Keratinocyte (primary cell): ENCODE data around the gene IGF1R. TPM values are rescaled to one million over a fixed set of nuclear protein-coding genes. Genes with fewer than 3 reads are reported as not detected.

ENCODE experiments used
- DNase-seq: peaks from one replicate; pipeline ENCODE4 v3.0.0-alpha.2; 2011; ENCODE audit warnings: low read depth, missing footprints, low spot score
- FAIRE-seq: peaks from 2 replicates; lab custom pipeline; 2011; peaks lifted over from hg19 to GRCh38; lab: Jason Lieb, UNC
- H2AFZ ChIP-seq: 2 replicates; pipeline ENCODE4 v1.6.0; 2012; ENCODE audit warnings: low read length, control low read depth, inconsistent platforms; ENCODE audit not compliant: control insufficient read depth
- H3K27ac ChIP-seq: 2 replicates; pipeline ENCODE4 v1.5.1; 2011; ENCODE audit warnings: low read length; ENCODE audit not compliant: control insufficient read depth, insufficient read depth
- H3K27me3 ChIP-seq: 3 replicates; pipeline ENCODE4 v1.6.0; 2011; ENCODE audit warnings: low read length; ENCODE audit not compliant: control insufficient read depth, insufficient read depth; ENCODE audit errors: extremely low read depth
- H3K36me3 ChIP-seq, 2 experiments: 2 replicates in 1 of 2; 3 replicates in 1 of 2; pipeline ENCODE4 v1.5.1; 2011; ENCODE audit warnings: low read length in 2 of 2, mild to moderate bottlenecking in 1 of 2; ENCODE audit not compliant: control insufficient read depth in 2 of 2, insufficient read depth in 2 of 2; ENCODE audit errors: extremely low read depth in 1 of 2
- H3K4me1 ChIP-seq: 3 replicates; pipeline ENCODE4 v1.5.1; 2011; ENCODE audit warnings: low read length; ENCODE audit not compliant: control insufficient read depth, insufficient read depth; ENCODE audit errors: extremely low read depth
- H3K4me2 ChIP-seq: 3 replicates; pipeline ENCODE4 v1.6.0; 2011; ENCODE audit warnings: low read depth, low read length; ENCODE audit not compliant: control insufficient read depth, insufficient read depth; ENCODE audit errors: extremely low read depth
- H3K4me3 ChIP-seq, 3 experiments: fragments of 200-600 bp in 1 of 3; sonication (generic) in 1 of 3; 2 replicates in 2 of 3; 3 replicates in 1 of 3; pipeline ENCODE4 v1.5.1; 2011 to 2016; ENCODE audit warnings: low read length in 3 of 3, mild to moderate bottlenecking in 3 of 3, control low read depth in 2 of 3, inconsistent platforms in 1 of 3, low read depth in 1 of 3, mixed read lengths in 1 of 3, mixed run types in 1 of 3, moderate library complexity in 1 of 3; ENCODE audit not compliant: control insufficient read depth in 2 of 3, insufficient read depth in 2 of 3; ENCODE audit errors: extremely low read depth in 1 of 3
- H3K79me2 ChIP-seq: 2 replicates; pipeline ENCODE4 v1.6.0; 2012; ENCODE audit warnings: low read length; ENCODE audit not compliant: control insufficient read depth, insufficient read depth
- H3K9ac ChIP-seq: 3 replicates; pipeline ENCODE4 v1.6.0; 2011; ENCODE audit warnings: low read length; ENCODE audit not compliant: control insufficient read depth, insufficient read depth; ENCODE audit errors: extremely low read depth
- H3K9me1 ChIP-seq: 3 replicates; pipeline ENCODE4 v1.6.0; 2011; ENCODE audit warnings: low read length; ENCODE audit not compliant: control insufficient read depth, insufficient read depth; ENCODE audit errors: extremely low read depth
- H3K9me3 ChIP-seq: 2 replicates; pipeline ENCODE4 v1.5.1; 2012; ENCODE audit warnings: low read depth, low read length; ENCODE audit not compliant: control insufficient read depth
- H4K20me1 ChIP-seq: 3 replicates; pipeline ENCODE4 v1.6.0; 2011; ENCODE audit warnings: low read length; ENCODE audit not compliant: control insufficient read depth, insufficient read depth; ENCODE audit errors: extremely low read depth
- CTCF ChIP-seq, 3 experiments: IDR thresholded peaks in 1 of 3; conservative IDR thresholded peaks in 1 of 3; optimal IDR thresholded peaks in 1 of 3; 2 replicates in 2 of 3; 3 replicates in 1 of 3; pipeline versions ENCODE3 to v1.5.1; 2011; ENCODE audit warnings: low read length in 3 of 3, mild to moderate bottlenecking in 3 of 3, moderate library complexity in 2 of 3, control low read depth in 1 of 3, inconsistent platforms in 1 of 3; ENCODE audit not compliant: insufficient read depth in 2 of 3; ENCODE audit errors: extremely low read depth in 1 of 3
- EZH2 ChIP-seq: IDR thresholded peaks from one replicate; pipeline ENCODE4 v1.6.1; 2012; ENCODE audit warnings: inconsistent platforms, mild to moderate bottlenecking, low read length, moderate library complexity
- dilution Hi-C: fragments of 300-500 bp; cut with MboI; formaldehyde crosslinking; loops from one replicate; pipeline ENCODE4 v1.7.0; 2020; ENCODE audit warnings: low sequenced_read_pairs; ENCODE audit not compliant: extremely low pct_ligation_motif_present
- polyA plus RNA-seq, 5 experiments: library from polyadenylated mRNA; depleted of rRNA in 3 of 5; stranded (reverse) in 3 of 5; stranded (forward) in 1 of 5; unstranded in 1 of 5; fragments of >200 nt; gene quantifications; 1 replicate in 1 of 5; 2 replicates in 3 of 5; 3 replicates in 1 of 5; pipeline versions ENCODE4 v1.2.1 to v1.2.3, GENCODE V29; 2011 to 2012; ENCODE audit warnings: missing spikeins in 2 of 5, low read depth in 1 of 5, low replicate concordance in 1 of 5

IGF1R gene
- polyA plus RNA-seq, 1 donor (not counting 4 experiments of a cell fraction or from before 2014, with no cell fraction given), result 14.5 TPM

- no peaks in the 10 kb centered on the region for H3K27me3 ChIP-seq
- no peaks in the 10 kb centered on the region for H3K9me1 ChIP-seq
- H3K9ac ChIP-seq, result no peak overlapping the region
- no peak for TF ChIP-seq EZH2
- no peak for FAIRE-seq
- DNase-seq, result no peak
- H4K20me1 ChIP-seq, result no peaks in the 10 kb centered on the region
- no peak overlapping the region for H3K27ac ChIP-seq
- peaks cover 25 to 27% of the 10 kb centered on the region in 2 experiments for H3K36me3 ChIP-seq
- peaks cover 16% of the 10 kb centered on the region for H3K79me2 ChIP-seq
- no peaks in the 10 kb centered on the region for H3K9me3 ChIP-seq
- peaks cover 45% of the 10 kb centered on the region for H3K4me1 ChIP-seq
- dilution Hi-C loops, result no loop called here
- no peak overlapping the region for H3K4me2 ChIP-seq
- H2AFZ ChIP-seq, result no peak overlapping the region
- H3K4me3 ChIP-seq, result no peak overlapping the region
These were observed 259.7 kb downstream of the IGF1R start for GRCh38 chr15:98907927-98908471.

GRCh38 chr15:98909968-98910885, 261.9 kb downstream of the IGF1R start:
- Histone ChIP-seq H3K27me3 (no peaks in the 10 kb centered on the region), H3K4me1 (peaks cover 36% of the 10 kb centered on the region), H3K4me2 (no peak overlapping the region), H3K36me3 (peaks cover 27 to 34% of the 10 kb centered on the region in 2 experiments), H3K79me2 (peaks cover 13% of the 10 kb centered on the region), H3K9me3 (no peaks in the 10 kb centered on the region), H3K9me1 (no peaks in the 10 kb centered on the region), H2AFZ (no peak overlapping the region), H3K9ac (no peak overlapping the region), H4K20me1 (no peaks in the 10 kb centered on the region), H3K27ac (no peak overlapping the region), H3K4me3 (no peak overlapping the region)
- TF ChIP-seq EZH2 (no peak), CTCF (optimal IDR thresholded peaks at IDR 0.05 in 1 of 3, IDR thresholded peaks at IDR 0.05 in 1 of 3, conservative IDR thresholded peaks at IDR 0.05 in 1 of 3; ENCODE audit: extremely low read depth in 1 of 3, insufficient read depth in 2 of 3, low read length in 3 of 3) (no peak)
- FAIRE-seq (no peak), DNase-seq (no peak)
- dilution Hi-C loops, result no loop called here
